GM12878 (cell line): Measurements from ENCODE around the gene ATXN7L1. TPM values are rescaled to one million over a fixed set of nuclear protein-coding genes. Genes with fewer than 3 reads are reported as not detected.
"Not testable (repeated sequence)": the region's sequence is repeated elsewhere in the genome, so short reads cannot be mapped to it uniquely, and the experiment has no call there.

Source experiments
- ATAC-seq: fragments of 200-7000 bp; cut with Tn5 transposase; 3 replicates; pipeline ENCODE4 v1.9.1; 2020; ENCODE audit warnings: mild to moderate bottlenecking, moderate library complexity
- BruUV-seq: library from RNA; stranded (reverse); fragments of 400-500 nt; replicated peaks from 2 replicates; lab custom pipeline; 2021; lab: Mats Ljungman, UMichigan
- CTCF ChIA-PET: fragments of 300-600 bp; sonication (Branson Sonifier 250); formaldehyde crosslinking; extraction: SDS; loops from one replicate; lab custom pipeline; 2021; ENCODE audit warnings: inconsistent platforms; lab: Yijun Ruan, JAX
- POLR2A ChIA-PET: fragments of 350-600 bp; formaldehyde crosslinking; extraction: SDS; loops from one replicate; lab custom pipeline; 2021; ENCODE audit warnings: inconsistent platforms; lab: Charles Lee
- RAD21 ChIA-PET: fragments of 300-600 bp; sonication (Branson Sonifier 250); formaldehyde crosslinking; loops from one replicate; lab custom pipeline; 2023; ENCODE audit warnings: antibody characterized with exemption; ENCODE audit not compliant: unreplicated experiment; lab: Charles Lee
- SMC1A ChIA-PET: fragments of 300-600 bp; sonication (Branson Sonifier 250); formaldehyde crosslinking; loops from one replicate; lab custom pipeline; 2023; ENCODE audit not compliant: unreplicated experiment, uncharacterized antibody; lab: Charles Lee
- DNase-seq: peaks from one replicate; pipeline ENCODE4 v3.0.0-alpha.2; 2011; ENCODE audit warnings: low read depth, low spot score
- FAIRE-seq: peaks from 3 replicates; lab custom pipeline; 2011; peaks lifted over from hg19 to GRCh38; lab: Jason Lieb, UNC
- H2AFZ ChIP-seq: 2 replicates; pipeline ENCODE4 v1.6.0; 2011; ENCODE audit warnings: low read depth, low read length, control low read depth; ENCODE audit not compliant: control insufficient read depth
- H3K27ac ChIP-seq: 2 replicates; pipeline ENCODE4 v1.5.1; 2011; ENCODE audit warnings: control low read depth; ENCODE audit not compliant: control insufficient read depth, insufficient read depth
- H3K27me3 ChIP-seq, 2 experiments: replicated peaks in 1 of 2; 2 replicates each; pipeline versions ENCODE4 v1.6.0 to v1.6.1; 2011; ENCODE audit warnings: low read length in 1 of 2; ENCODE audit not compliant: control insufficient read depth in 2 of 2, insufficient read depth in 2 of 2
- H3K36me3 ChIP-seq, 2 experiments: 2 replicates each; pipeline ENCODE4 v1.5.1; 2011; ENCODE audit warnings: low read length in 1 of 2; ENCODE audit not compliant: control insufficient read depth in 2 of 2, insufficient read depth in 2 of 2
- H3K4me1 ChIP-seq: 2 replicates; pipeline ENCODE4 v1.6.1; 2011; ENCODE audit warnings: mild to moderate bottlenecking, low read length, moderate library complexity, mixed read lengths; ENCODE audit not compliant: control insufficient read depth, insufficient read depth
- H3K4me2 ChIP-seq: 2 replicates; pipeline ENCODE4 v1.6.0; 2011; ENCODE audit warnings: control low read depth; ENCODE audit not compliant: control insufficient read depth, insufficient read depth
- H3K4me3 ChIP-seq: fragments of 200-600 bp; sonication (generic); 2 replicates; pipeline ENCODE4 v1.5.1; 2016
- H3K79me2 ChIP-seq: 2 replicates; pipeline ENCODE4 v1.6.0; 2011; ENCODE audit warnings: low read length; ENCODE audit not compliant: control insufficient read depth, insufficient read depth
- H3K9ac ChIP-seq: 2 replicates; pipeline ENCODE4 v1.8.0; 2011; ENCODE audit warnings: low read length, control low read depth, mixed read lengths; ENCODE audit not compliant: control insufficient read depth, insufficient read depth
- H3K9me3 ChIP-seq: replicated peaks from 3 replicates; pipeline ENCODE4 v1.5.1; 2011; ENCODE audit warnings: mild to moderate bottlenecking, low read length; ENCODE audit not compliant: control insufficient read depth, insufficient read depth
- H4K20me1 ChIP-seq: 2 replicates; pipeline ENCODE4 v1.6.0; 2011; ENCODE audit not compliant: control insufficient read depth, insufficient read depth
- BACH1 ChIP-seq: fragments of 450-650 bp; IDR thresholded peaks from 2 replicates; pipeline ENCODE4 v1.6.1; 2017; ENCODE audit warnings: mild to moderate bottlenecking, borderline replicate concordance
- RAD21 ChIP-seq: IDR thresholded peaks from 2 replicates; pipeline ENCODE4 v1.6.1; 2011; ENCODE audit warnings: mild to moderate bottlenecking, low read depth, low read length, moderate library complexity; ENCODE audit not compliant: insufficient read depth
- RCOR1 ChIP-seq: conservative IDR thresholded peaks from 2 replicates; pipeline ENCODE4 v1.6.1; 2012; ENCODE audit warnings: low read depth, low read length, improper control_type of control experiment
- SMARCA5 ChIP-seq: fragments of 450-650 bp; IDR thresholded peaks from 2 replicates; pipeline ENCODE4 v1.6.1; 2017; ENCODE audit warnings: mild to moderate bottlenecking
- TCF12 ChIP-seq: IDR thresholded peaks from 2 replicates; pipeline ENCODE4 v1.6.1; 2011; ENCODE audit warnings: low read depth, mild to moderate bottlenecking, low read length
- TCF7 ChIP-seq: IDR thresholded peaks from 2 replicates; pipeline ENCODE4 v1.6.1; 2014; ENCODE audit warnings: antibody characterized with exemption, borderline replicate concordance
- YY1 ChIP-seq: IDR thresholded peaks from 2 replicates; pipeline ENCODE4 v1.6.1; 2011; ENCODE audit warnings: low read depth, mild to moderate bottlenecking, low read length
- WGBS: methylation state at CpG from one replicate; pipeline ENCODE4 v1.1.6; 2016; ENCODE audit warnings: low lambda C conversion rate; ENCODE audit not compliant: insufficient replicate concordance, insufficient coverage; ENCODE audit errors: missing lambda C conversion rate; 5-methylcytosine and 5-hydroxymethylcytosine counted together
- in situ Hi-C: fragments of 300-500 bp; cut with MboI; formaldehyde crosslinking; loops from 9 replicates; pipeline ENCODE4 v1.14.3; 2018; ENCODE audit warnings: mixed read lengths
- intact Hi-C: fragments of 100-400 bp; cut with micrococcal nuclease; formaldehyde crosslinking; loops from one replicate; pipeline ENCODE4 v1.14.2; 2022; ENCODE audit not compliant: unreplicated experiment
- polyA plus RNA-seq, 11 experiments: library from polyadenylated mRNA; depleted of rRNA in 4 of 11; unstranded in 6 of 11; stranded (reverse) in 5 of 11; fragments of >200 nt; fragmentation: Nextera tagmentation in 4 of 11; fragmentation: Illumina TruSeq in 1 of 11; extraction: Ambion mirVana in 4 of 11; extraction: Trizol in 1 of 11; gene quantifications; 1 replicate in 1 of 11; 2 replicates in 10 of 11; pipeline versions ENCODE4 v1.2.1 to v1.2.3, GENCODE V29; 2011 to 2016; ENCODE audit warnings: inconsistent platforms in 2 of 11, missing spikeins in 2 of 11, low read depth in 1 of 11
- total RNA-seq, 4 experiments: library from RNA; depleted of rRNA in 3 of 4; stranded (reverse); fragments of >200 nt in 3 of 4; fragmentation: Illumina TruSeq in 1 of 4; extraction: Trizol in 1 of 4; gene quantifications; 2 replicates each; pipeline versions ENCODE4 v1.2.1 to v1.2.3, GENCODE V29; 2013 to 2021
- TF ChIP-seq, protein P1 (sequence below): IDR thresholded peaks from 2 replicates; pipeline ENCODE4 v1.6.1; 2012; ENCODE audit warnings: mild to moderate bottlenecking, low read depth, low read length
- TF ChIP-seq, protein P2 (sequence below): IDR thresholded peaks from 2 replicates; pipeline ENCODE4 v1.6.1; 2012; ENCODE audit warnings: low read length, inconsistent platforms

The ATXN7L1 gene
- total and polyA plus RNA-seq, 10 of the 15 experiments (the other 5 are each of a cell fraction or from before 2014, with no cell fraction given), result 0.40 to 2.9 (median 1.2) TPM

GRCh38 chr7:105600720-105601550, 275.5 kb downstream of the ATXN7L1 start (continued):
- TF ChIP-seq, protein P1, sequence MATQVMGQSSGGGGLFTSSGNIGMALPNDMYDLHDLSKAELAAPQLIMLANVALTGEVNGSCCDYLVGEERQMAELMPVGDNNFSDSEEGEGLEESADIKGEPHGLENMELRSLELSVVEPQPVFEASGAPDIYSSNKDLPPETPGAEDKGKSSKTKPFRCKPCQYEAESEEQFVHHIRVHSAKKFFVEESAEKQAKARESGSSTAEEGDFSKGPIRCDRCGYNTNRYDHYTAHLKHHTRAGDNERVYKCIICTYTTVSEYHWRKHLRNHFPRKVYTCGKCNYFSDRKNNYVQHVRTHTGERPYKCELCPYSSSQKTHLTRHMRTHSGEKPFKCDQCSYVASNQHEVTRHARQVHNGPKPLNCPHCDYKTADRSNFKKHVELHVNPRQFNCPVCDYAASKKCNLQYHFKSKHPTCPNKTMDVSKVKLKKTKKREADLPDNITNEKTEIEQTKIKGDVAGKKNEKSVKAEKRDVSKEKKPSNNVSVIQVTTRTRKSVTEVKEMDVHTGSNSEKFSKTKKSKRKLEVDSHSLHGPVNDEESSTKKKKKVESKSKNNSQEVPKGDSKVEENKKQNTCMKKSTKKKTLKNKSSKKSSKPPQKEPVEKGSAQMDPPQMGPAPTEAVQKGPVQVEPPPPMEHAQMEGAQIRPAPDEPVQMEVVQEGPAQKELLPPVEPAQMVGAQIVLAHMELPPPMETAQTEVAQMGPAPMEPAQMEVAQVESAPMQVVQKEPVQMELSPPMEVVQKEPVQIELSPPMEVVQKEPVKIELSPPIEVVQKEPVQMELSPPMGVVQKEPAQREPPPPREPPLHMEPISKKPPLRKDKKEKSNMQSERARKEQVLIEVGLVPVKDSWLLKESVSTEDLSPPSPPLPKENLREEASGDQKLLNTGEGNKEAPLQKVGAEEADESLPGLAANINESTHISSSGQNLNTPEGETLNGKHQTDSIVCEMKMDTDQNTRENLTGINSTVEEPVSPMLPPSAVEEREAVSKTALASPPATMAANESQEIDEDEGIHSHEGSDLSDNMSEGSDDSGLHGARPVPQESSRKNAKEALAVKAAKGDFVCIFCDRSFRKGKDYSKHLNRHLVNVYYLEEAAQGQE, result no peak
- TF ChIP-seq YY1, result no peak
- TF ChIP-seq TCF7, result no peak
- TF ChIP-seq TCF12, result no peak
- no peak for TF ChIP-seq RAD21
- TF ChIP-seq SMARCA5, result no peak
- TF ChIP-seq, all 136 proteins: peak for 0

DNA sequence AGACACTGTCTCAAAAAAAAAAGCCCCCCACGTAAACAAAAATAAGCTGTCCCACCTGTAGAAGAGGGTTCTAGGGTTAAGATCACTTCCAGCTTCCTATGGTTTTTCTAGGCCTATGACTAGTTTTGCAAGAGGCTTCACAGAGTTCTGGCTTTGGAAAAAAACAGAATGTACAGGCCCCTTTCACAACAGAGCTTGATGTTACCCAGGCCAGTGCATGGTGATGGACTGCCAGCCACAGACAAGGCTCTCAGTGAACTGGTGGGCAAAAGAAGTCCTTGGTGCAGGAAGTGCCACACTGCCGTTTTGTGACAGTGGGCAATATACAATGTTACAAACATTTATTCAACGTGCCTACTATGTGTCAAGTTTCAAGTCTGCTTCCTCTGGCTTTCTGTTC, 276.8 kb downstream of the ATXN7L1 start:
- no TSS peak for BruUV-seq
- ChIA-PET POLR2A (no interaction called here), SMC1A (no interaction called here), RAD21 (interaction anchor here (0.5 kb wide), 1 partner anchor 331 kb away, joined by 3 read pairs; no protein-coding TSS in a partner anchor), CTCF (interaction anchor here (0.7 to 1.3 kb wide), 2 partner anchors 10 to 152 kb away, joined by 3 to 5 read pairs; no protein-coding TSS in a partner anchor)
- no peaks in the 10 kb centered on the region for H3K4me1 ChIP-seq
- intact Hi-C loops, result no loop called here
- H3K79me2 ChIP-seq, result no peaks in the 10 kb centered on the region
- in situ Hi-C loops, result no loop called here
- no peak for ATAC-seq
- 0 out of 4 replicates have a peak, but pooled peaks cover 0 to 2% of the 10 kb centered on the region in 2 experiments for H3K27me3 ChIP-seq
- H3K4me2 ChIP-seq, result no peak overlapping the region
- no peak for DNase-seq
- no peak overlapping the region for H3K4me3 ChIP-seq
- no peak overlapping the region for H3K27ac ChIP-seq
- no peak for TF ChIP-seq TCF7
- TF ChIP-seq BACH1, result no peak
- TF ChIP-seq, protein P2, sequence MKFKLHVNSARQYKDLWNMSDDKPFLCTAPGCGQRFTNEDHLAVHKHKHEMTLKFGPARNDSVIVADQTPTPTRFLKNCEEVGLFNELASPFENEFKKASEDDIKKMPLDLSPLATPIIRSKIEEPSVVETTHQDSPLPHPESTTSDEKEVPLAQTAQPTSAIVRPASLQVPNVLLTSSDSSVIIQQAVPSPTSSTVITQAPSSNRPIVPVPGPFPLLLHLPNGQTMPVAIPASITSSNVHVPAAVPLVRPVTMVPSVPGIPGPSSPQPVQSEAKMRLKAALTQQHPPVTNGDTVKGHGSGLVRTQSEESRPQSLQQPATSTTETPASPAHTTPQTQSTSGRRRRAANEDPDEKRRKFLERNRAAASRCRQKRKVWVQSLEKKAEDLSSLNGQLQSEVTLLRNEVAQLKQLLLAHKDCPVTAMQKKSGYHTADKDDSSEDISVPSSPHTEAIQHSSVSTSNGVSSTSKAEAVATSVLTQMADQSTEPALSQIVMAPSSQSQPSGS, result no peak
- TF ChIP-seq RCOR1, result no peak
- 51% methylated on average over 3 of the region's 3 CpGs for WGBS
- no peaks in the 10 kb centered on the region for H4K20me1 ChIP-seq
- FAIRE-seq, result no peak
- H2AFZ ChIP-seq, result no peak overlapping the region
- H3K9ac ChIP-seq, result no peak overlapping the region
- no peaks in the 10 kb centered on the region for H3K9me3 ChIP-seq
- H3K36me3 ChIP-seq, result no peaks in the 10 kb centered on the region

DNA sequence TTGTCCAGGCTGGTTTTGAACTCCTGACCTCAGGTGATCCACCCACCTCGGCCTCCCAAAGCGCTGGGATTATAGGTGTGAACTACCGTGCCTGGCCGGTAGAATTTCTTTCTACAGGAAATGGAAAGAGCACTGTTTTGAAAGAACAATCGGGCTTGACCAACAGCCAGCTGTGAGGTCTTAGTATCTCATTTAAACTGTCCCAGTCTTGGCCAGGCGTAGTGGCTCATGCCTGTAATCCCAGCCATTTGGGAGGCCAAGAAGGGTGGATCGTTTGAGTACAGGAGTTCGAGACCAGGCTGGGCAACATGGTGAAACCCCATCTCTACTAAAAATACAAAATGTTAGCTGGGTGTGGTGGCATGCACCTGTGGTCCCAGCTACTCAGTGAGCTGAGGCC, 277.3 kb downstream of the ATXN7L1 start:
- H3K79me2 ChIP-seq, H4K20me1 ChIP-seq, DNase-seq, H3K4me1 ChIP-seq, H3K4me3 ChIP-seq, H3K9ac ChIP-seq, SMC1A ChIA-PET, H3K4me2 ChIP-seq, H3K9me3 ChIP-seq, in situ Hi-C loops, H3K27ac ChIP-seq, ATAC-seq, H2AFZ ChIP-seq, FAIRE-seq, H3K27me3 ChIP-seq, H3K36me3 ChIP-seq, BruUV-seq, POLR2A ChIA-PET, intact Hi-C loops: not testable (repeated sequence)
- 49% methylated on average over 8 of the region's 8 CpGs for WGBS
- ChIA-PET RAD21 (interaction anchor here (0.5 kb wide), 1 partner anchor 330 kb away, joined by 3 read pairs; no protein-coding TSS in a partner anchor), CTCF (interaction anchor here (0.7 to 1.3 kb wide), 2 partner anchors 10 to 152 kb away, joined by 3 to 5 read pairs; no protein-coding TSS in a partner anchor)
